Activated CD4-positive, alpha-beta T cell treated with anti-CD3 and anti-CD28 coated beads, Interleukin-2, amount 10 ng/mL, durations not matched to agents 7 days and 5 days (primary cell): Measurements from ENCODE around the gene ARMC9. TPM values are rescaled to one million over a fixed set of nuclear protein-coding genes. Genes with fewer than 3 reads are reported as not detected.
"Not testable (repeated sequence)": the region's sequence is repeated elsewhere in the genome, so short reads cannot be mapped to it uniquely, and the experiment has no call there.

ENCODE experiments used
- CTCF ChIA-PET: fragments of 350-600 bp; sonication (Branson Sonifier 250); formaldehyde crosslinking; loops from one replicate; lab custom pipeline; 2021; ENCODE audit warnings: antibody characterized with exemption; lab: Charles Lee
- POLR2A ChIA-PET: fragments of 350-600 bp; sonication (Branson Sonifier 250); formaldehyde crosslinking; loops from one replicate; lab custom pipeline; 2021; ENCODE audit warnings: antibody characterized with exemption; lab: Charles Lee
- DNase-seq: peaks from one replicate; pipeline ENCODE4 v3.0.0-alpha.2; 2020
- H3K27ac Mint-ChIP-seq: one replicate; pipeline ENCODE4 v1.8.0; 2021; ENCODE audit warnings: mild to moderate bottlenecking, moderate library complexity, mixed read lengths
- H3K27me3 Mint-ChIP-seq: one replicate; pipeline ENCODE4 v1.8.0; 2021; ENCODE audit warnings: mixed read lengths
- H3K36me3 Mint-ChIP-seq: one replicate; pipeline ENCODE4 v1.8.0; 2021; ENCODE audit warnings: low read depth, mixed read lengths
- H3K4me1 Mint-ChIP-seq: one replicate; pipeline ENCODE4 v1.8.0; 2021; ENCODE audit warnings: mixed read lengths
- H3K4me3 Mint-ChIP-seq: one replicate; pipeline ENCODE4 v1.8.0; 2021; ENCODE audit warnings: mild to moderate bottlenecking, moderate library complexity, mixed read lengths
- H3K9me3 Mint-ChIP-seq: one replicate; pipeline ENCODE4 v1.8.0; 2021; ENCODE audit warnings: mixed read lengths
- total RNA-seq, 2 experiments: library from RNA; stranded (reverse); gene quantifications; one replicate each; pipeline ENCODE4 v1.2.3, GENCODE V29; 2021

Gene ARMC9
- total RNA-seq, 2 experiments from 2014 or later, result 0.45 to 0.58 TPM

DNA sequence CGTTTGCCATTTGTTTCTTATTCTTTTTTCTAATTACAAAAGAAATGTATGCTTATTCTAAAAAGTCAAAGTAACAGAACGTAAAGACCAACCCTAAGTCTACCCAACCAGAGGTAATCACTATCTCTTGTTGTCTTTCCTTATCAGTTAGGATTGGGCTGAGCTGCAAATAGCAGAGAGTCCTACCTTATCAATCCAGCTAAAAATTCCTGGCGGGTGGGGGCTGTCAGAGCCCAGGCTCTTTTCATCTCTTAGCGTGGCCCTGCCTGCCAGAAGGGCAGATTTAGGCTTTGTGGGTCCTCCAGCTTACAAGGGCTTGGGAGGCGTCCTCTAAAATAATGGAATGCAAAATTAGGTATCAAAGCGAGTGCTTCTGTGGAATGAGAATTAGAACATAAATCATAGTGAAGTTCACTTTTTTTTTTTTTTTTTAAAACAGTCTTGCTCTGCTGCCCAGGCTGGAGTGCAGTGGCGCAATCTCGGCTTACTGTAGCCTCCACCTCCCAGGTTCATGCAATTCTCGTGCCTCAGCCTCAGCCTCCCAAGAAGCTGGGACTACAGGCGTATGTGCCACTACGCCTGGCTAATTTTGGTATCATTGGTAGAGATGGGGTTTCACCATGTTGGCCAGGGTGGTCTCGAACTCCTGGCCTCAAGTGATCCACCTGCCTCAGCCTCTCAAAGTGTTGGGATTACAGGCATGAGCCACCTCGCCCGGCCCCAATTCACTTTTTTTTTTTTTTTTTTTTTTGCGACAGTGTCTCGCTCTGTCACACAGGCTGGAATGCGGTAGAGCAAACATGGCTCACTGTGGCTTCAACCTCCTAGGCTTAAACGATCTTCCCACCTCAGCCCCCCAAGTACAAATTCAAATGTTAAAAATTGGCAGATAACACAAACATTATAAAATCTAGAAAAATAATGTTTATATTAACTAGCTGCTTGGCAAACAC is 139.7 kb downstream of the ARMC9 start:
- H3K4me1 Mint-ChIP-seq, result no peaks in the 10 kb centered on the region
- H3K27me3 Mint-ChIP-seq, result no peaks in the 10 kb centered on the region
- no peak overlapping the region for H3K27ac Mint-ChIP-seq
- no peak overlapping the region for H3K4me3 Mint-ChIP-seq
- H3K36me3 Mint-ChIP-seq, result no peaks in the 10 kb centered on the region
- CTCF ChIA-PET, result interaction anchor here (0.6 to 1.2 kb wide), 5 partner anchors 15 to 788 kb away, joined by 3 to 6 read pairs (median 3); no protein-coding TSS in a partner anchor
- POLR2A ChIA-PET, result no interaction called here
- no peak for DNase-seq
- H3K9me3 Mint-ChIP-seq, result no peaks in the 10 kb centered on the region

DNA sequence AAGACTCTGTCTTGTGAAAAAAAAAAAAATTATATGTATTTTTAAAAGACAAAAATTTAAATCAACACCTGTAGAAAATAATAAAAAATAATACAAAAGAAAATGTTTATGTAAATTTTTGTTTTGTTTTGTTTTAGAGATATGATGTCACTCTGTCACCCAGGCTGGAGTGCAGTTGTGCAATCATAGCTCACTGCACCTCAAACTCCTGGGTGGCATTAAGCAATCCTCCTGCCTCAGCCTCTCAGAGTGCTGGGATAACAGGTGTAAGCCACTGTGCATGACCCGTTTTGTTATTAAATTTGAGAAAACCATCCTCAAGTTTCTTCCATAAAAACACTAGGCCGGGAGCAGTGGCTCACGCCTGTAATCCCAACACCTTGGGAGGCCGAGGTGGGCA is 140.9 kb downstream of the ARMC9 start:
- H3K27me3 Mint-ChIP-seq, result no peaks in the 10 kb centered on the region
- POLR2A ChIA-PET, result no interaction called here
- CTCF ChIA-PET, result no interaction called here
- no peaks in the 10 kb centered on the region for H3K9me3 Mint-ChIP-seq
- no peak for DNase-seq
- H3K4me1 Mint-ChIP-seq, result no peaks in the 10 kb centered on the region
- no peak overlapping the region for H3K4me3 Mint-ChIP-seq
- H3K27ac Mint-ChIP-seq, result no peak overlapping the region
- no peaks in the 10 kb centered on the region for H3K36me3 Mint-ChIP-seq

DNA sequence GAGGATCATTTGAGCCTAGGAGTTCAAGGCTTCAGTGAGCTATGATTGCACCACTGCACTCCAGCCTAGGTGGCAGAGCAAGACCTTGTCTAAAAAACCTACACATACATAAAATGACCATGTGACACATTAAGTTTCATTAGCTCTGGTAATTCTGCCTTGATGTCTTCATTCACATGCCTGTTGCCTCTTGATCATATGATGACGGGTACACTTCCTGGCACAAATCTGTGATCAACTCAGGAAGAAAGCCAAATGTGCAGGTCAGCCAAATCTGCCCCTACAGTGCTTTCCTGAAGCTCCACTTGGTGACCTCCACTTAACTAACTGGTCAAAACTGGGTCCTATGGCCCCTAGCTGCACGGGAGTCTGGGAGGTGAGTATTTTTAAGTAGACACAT is 142.7 kb downstream of the ARMC9 start:
- POLR2A ChIA-PET, result no interaction called here

DNA sequence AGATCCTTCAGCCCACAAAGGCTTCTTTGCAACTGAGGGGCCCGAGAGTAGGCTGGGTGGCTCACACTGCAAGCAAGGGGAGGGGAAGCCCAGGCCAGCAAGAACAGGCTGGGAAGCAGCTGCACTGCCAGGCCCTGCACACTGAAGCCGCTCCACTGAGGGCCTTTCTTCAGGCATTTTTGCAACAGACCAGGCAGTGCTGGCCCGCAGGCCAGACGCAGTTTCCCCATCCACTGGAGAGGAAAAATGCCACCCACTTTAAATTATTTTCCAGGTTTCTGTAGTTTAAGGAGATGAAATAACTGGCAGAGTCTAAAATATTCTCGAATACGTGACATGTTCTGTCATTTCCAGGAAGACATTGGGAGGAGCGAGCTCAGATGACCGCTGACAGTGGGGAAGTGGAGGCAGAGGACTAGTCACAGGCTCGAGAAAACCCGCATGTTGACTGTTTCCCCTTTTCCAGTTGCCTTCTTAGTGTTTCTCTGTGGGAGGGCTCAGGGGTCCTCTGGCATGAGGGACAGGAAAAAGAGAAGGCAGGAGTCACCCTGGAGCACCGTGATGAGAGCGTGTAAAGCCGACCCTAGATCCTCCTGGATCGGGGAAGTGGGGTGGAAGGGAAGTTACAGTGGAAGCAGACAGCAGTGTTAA is 143.8 kb downstream of the ARMC9 start:
- Mint-ChIP-seq H3K27me3 (peaks cover 3% of the 10 kb centered on the region), H3K27ac (no peak overlapping the region), H3K4me1 (no peaks in the 10 kb centered on the region), H3K9me3 (no peaks in the 10 kb centered on the region), H3K4me3 (no peak overlapping the region), H3K36me3 (no peaks in the 10 kb centered on the region)
- DNase-seq, result no peak
- ChIA-PET CTCF (no interaction called here), POLR2A (no interaction called here)

More for the DNA sequence above, 142.7 kb downstream of the ARMC9 start:
- Mint-ChIP-seq H3K4me3 (no peak overlapping the region), H3K4me1 (no peaks in the 10 kb centered on the region), H3K9me3 (no peaks in the 10 kb centered on the region), H3K27me3 (no peaks in the 10 kb centered on the region), H3K36me3 (no peaks in the 10 kb centered on the region), H3K27ac (no peak overlapping the region)
- CTCF ChIA-PET, result no interaction called here
- no peak for DNase-seq

DNA sequence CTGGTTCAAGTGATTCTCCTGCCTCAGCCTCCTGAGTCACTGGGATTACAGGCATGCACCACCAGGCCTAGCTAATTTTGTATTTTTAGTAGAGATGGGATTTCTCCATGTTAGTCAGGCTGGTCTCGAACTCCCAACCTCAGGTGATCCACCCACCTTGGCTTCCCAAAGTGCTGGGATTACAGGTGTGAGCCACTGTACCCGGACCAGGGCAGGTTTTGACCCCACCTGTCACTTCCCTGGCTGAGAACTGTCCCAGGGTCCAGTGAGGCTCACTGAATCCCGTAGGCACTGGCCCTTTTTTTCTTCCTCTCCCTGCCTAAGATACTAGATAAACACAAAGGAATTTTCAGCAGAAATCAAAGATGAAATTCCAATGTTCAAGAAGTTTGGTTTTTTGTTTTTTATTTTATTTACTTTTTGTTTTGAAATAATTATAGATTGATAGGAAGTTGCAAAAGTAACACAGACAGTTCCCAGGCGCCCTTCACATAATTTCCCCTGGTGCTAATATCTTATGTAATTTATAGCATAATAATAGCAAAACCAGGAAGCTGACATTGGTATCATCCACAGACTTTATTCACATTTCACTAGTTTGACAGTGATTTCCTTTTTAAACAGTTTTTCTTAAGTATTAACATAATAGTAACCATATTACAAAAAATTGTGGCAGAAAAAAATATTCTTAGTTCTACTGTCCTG is 144.7 kb downstream of the ARMC9 start:
- DNase-seq, result no peak
- H3K36me3 Mint-ChIP-seq, result no peaks in the 10 kb centered on the region
- POLR2A ChIA-PET, result no interaction called here
- H3K9me3 Mint-ChIP-seq, result no peaks in the 10 kb centered on the region
- no peaks in the 10 kb centered on the region for H3K4me1 Mint-ChIP-seq
- CTCF ChIA-PET, result no interaction called here
- H3K27ac Mint-ChIP-seq, result no peak overlapping the region
- peaks cover 9% of the 10 kb centered on the region for H3K27me3 Mint-ChIP-seq
- H3K4me3 Mint-ChIP-seq, result no peak overlapping the region

DNA sequence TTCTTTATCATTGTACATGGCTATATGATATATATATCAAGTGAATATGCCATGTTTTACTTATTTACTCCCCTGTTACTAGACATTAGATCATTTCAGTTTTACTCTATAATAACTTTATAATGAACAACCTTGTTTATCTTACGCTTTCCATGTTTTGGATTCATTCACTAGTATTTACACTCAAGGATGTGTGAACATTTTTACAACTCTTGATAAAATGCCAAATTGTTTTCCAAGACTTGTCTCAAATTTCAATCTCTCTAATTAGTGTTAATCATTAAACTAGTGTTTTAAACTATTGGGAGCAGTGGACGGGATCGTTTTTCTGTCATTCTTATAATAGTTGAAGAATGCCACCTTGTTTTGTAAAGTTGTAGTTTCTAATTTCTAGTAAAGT is 145.6 kb downstream of the ARMC9 start:
- ChIA-PET POLR2A (no interaction called here), CTCF (no interaction called here)
- H3K36me3 Mint-ChIP-seq, result no peaks in the 10 kb centered on the region
- no peak overlapping the region for H3K4me3 Mint-ChIP-seq
- H3K9me3 Mint-ChIP-seq, result no peaks in the 10 kb centered on the region
- H3K27me3 Mint-ChIP-seq, result peaks cover 15% of the 10 kb centered on the region
- H3K4me1 Mint-ChIP-seq, result no peaks in the 10 kb centered on the region
- no peak overlapping the region for H3K27ac Mint-ChIP-seq
- no peak for DNase-seq

DNA sequence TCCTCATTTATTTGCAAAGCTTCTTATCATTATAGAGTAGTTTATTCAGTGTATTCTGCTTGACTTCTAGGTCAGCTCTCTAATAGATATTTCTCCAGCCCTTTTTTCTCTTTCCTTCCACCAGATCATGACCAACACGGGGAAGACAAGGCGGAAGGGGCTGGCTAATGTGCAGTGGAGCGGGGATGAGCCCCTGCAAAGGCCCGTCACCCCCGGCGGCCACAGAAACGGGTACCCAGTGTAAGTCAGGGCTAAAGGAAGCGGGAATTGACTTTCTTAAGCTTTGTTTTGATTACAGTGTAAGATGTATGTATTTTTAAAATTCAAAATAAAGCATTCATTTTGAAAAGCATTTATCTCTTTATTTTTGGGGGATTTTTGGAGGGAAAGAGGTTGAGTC is 146.4 kb downstream of the ARMC9 start:
- Mint-ChIP-seq H3K4me3 (no peak overlapping the region), H3K27ac (no peak overlapping the region), H3K4me1 (no peaks in the 10 kb centered on the region), H3K9me3 (no peaks in the 10 kb centered on the region), H3K27me3 (peaks cover 17% of the 10 kb centered on the region), H3K36me3 (no peaks in the 10 kb centered on the region)
- DNase-seq, result no peak
- CTCF ChIA-PET, result no interaction called here
- POLR2A ChIA-PET, result no interaction called here

DNA sequence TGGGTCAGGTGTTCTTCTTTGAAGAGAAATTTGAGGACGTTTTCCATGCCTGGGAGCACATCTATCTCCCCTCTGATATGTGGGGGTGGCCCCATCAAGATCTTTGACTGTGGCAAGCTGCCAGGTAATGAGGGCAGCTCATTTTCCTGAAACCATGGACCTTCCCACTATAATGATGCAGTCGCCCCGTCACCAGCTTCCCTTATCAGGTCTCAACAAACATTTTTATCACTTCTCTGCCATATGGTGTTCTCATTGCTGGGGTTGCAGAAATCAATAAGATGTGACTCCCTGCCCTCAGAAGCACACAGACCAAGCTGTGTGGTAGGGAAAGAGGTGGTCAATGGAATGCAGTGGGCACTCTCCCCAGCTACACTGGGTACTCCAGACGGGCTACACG is 148.7 kb downstream of the ARMC9 start:
- H3K27me3 Mint-ChIP-seq, result peaks cover 17% of the 10 kb centered on the region
- DNase-seq, result no peak
- no peak overlapping the region for H3K27ac Mint-ChIP-seq
- no peak overlapping the region for H3K4me3 Mint-ChIP-seq
- CTCF ChIA-PET, result interaction anchor here (2.1 kb wide), 1 partner anchor 16 kb away, joined by 7 read pairs; no protein-coding TSS in a partner anchor
- no peaks in the 10 kb centered on the region for H3K9me3 Mint-ChIP-seq
- H3K4me1 Mint-ChIP-seq, result no peaks in the 10 kb centered on the region
- H3K36me3 Mint-ChIP-seq, result no peaks in the 10 kb centered on the region
- POLR2A ChIA-PET, result no interaction called here

DNA sequence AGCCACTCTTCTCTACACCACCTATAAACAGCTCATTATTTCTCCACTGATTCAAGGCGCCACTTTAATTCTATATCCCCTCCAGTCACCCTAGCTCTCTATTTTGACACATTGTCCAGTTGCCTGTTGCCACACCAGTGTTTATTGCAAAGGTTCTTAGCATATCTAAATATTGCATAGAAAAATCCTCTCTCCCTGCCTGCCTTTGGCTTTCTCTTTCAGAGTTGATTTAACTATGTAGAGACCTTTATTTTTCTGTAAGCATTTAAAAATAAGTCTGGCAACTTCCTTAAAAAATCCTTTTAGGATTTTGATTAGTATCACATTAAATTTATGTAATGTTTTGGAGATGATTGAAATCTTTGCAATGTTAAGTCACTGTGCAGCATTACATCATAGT is 149.2 kb downstream of the ARMC9 start:
- DNase-seq, result no peak
- POLR2A ChIA-PET, result interaction anchor here (0.6 kb wide), 1 partner anchor 507 kb away, joined by 5 read pairs; no protein-coding TSS in a partner anchor
- H3K4me3 Mint-ChIP-seq, result no peak overlapping the region
- CTCF ChIA-PET, result interaction anchor here (2.1 kb wide), 1 partner anchor 15 kb away, joined by 7 read pairs; no protein-coding TSS in a partner anchor
- no peaks in the 10 kb centered on the region for H3K9me3 Mint-ChIP-seq
- no peaks in the 10 kb centered on the region for H3K4me1 Mint-ChIP-seq
- peaks cover 19% of the 10 kb centered on the region for H3K27me3 Mint-ChIP-seq
- no peak overlapping the region for H3K27ac Mint-ChIP-seq
- H3K36me3 Mint-ChIP-seq, result no peaks in the 10 kb centered on the region

DNA sequence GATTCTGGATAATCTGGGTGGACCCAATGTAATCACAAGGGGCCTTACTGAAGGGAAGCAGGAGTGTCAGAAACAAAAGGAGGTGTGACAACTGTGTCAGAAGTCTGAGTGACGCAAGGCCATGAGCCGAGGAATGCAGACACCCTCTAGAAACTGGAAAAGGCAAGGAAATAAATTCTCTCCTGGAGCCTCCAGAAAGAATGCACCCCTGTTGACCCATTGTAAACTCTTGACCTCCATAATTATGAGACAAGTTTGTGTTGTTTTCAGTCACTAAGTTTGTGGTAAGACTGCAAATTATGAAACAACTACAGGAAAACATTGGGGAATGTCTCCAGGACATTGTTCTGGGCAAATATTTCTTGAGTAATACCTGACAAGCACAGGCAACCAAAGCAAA is 149.7 kb downstream of the ARMC9 start:
- H3K36me3 Mint-ChIP-seq, result no peaks in the 10 kb centered on the region
- CTCF ChIA-PET, result interaction anchor here (1.1 to 2.1 kb wide), 2 partner anchors 14 to 41 kb away, joined by 4 to 7 read pairs; no protein-coding TSS in a partner anchor
- H3K27ac Mint-ChIP-seq, result no peak overlapping the region
- POLR2A ChIA-PET, result interaction anchor here (0.6 kb wide), 1 partner anchor 508 kb away, joined by 5 read pairs; no protein-coding TSS in a partner anchor
- DNase-seq, result no peak
- no peaks in the 10 kb centered on the region for H3K9me3 Mint-ChIP-seq
- H3K4me3 Mint-ChIP-seq, result no peak overlapping the region
- H3K27me3 Mint-ChIP-seq, result peaks cover 19% of the 10 kb centered on the region
- H3K4me1 Mint-ChIP-seq, result no peaks in the 10 kb centered on the region

DNA sequence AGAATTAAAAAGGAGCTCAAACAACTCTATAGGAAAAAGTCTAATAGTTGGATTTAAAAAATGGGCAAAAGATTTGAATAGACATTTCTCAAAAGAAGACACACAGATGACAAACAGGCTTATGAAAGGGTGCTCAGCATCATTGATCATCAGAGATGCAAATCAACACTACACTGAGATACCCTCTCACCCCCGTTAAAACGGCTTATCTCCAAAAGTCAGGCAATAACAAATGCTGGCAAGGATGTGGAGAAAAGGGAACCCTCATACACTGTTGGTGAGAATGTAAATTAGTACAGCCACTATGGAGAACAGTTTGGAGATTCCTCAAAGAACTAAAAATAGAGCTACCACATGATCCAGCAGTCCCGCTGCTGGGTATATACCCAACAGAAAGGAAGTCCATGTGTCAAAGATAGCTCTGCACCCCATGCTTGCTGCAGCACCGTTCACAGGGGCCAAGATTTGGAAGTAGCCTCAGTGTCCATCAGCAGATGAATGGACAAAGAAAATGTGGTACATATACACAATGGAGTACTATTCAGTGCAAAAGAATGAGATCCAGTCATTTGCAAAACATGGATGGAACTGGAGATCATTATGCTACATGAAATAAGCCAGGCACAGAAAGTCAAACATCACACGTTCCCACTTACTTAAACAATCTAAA is 150.4 kb downstream of the ARMC9 start:
- DNase-seq, result no peak
- CTCF ChIA-PET, result interaction anchor here (1.1 to 2.1 kb wide), 2 partner anchors 14 to 41 kb away, joined by 4 to 7 read pairs; no protein-coding TSS in a partner anchor
- H3K4me1 Mint-ChIP-seq, result no peaks in the 10 kb centered on the region
- no peak overlapping the region for H3K4me3 Mint-ChIP-seq
- no peak overlapping the region for H3K27ac Mint-ChIP-seq
- peaks cover 19% of the 10 kb centered on the region for H3K27me3 Mint-ChIP-seq
- POLR2A ChIA-PET, result no interaction called here
- H3K36me3 Mint-ChIP-seq, result no peaks in the 10 kb centered on the region
- H3K9me3 Mint-ChIP-seq, result no peaks in the 10 kb centered on the region

DNA sequence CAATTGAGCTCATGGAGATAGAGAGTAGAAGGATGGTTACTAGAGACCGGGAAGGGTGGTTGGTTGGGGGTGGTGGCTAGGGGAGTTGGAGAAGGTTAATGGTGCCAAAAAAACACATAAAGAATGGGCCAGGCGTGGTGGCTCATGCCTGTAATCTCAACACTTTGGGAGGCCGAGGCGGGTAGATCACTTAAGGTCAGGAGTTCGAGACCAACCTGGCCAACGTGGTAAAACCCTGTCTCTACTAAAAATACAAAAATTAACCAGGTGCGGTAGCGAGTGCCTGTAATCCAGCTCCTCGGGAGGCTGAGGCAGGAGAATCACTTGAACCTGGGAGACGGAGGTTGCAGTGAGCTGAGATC is 150.9 kb downstream of the ARMC9 start:
- POLR2A ChIA-PET, H3K27ac Mint-ChIP-seq, H3K9me3 Mint-ChIP-seq, H3K36me3 Mint-ChIP-seq, H3K4me1 Mint-ChIP-seq, DNase-seq, H3K4me3 Mint-ChIP-seq: not testable (repeated sequence)
- peaks cover 19% of the 10 kb centered on the region for H3K27me3 Mint-ChIP-seq
- CTCF ChIA-PET, result interaction anchor here (0.6 to 1.1 kb wide), 2 partner anchors 23 to 40 kb away, joined by 3 to 4 read pairs; no protein-coding TSS in a partner anchor
